Activated CD4-positive, alpha-beta T cell treated with anti-CD3 and anti-CD28 coated beads, Interleukin-2, amount 50 U/mL, for 1 hour (primary cell): ENCODE measurements around the gene SSC5D.
A peak's percentile ranks its signal among the peaks of the same experiment; 100 is the strongest.

ENCODE experiments used
- DNase-seq: peaks from one replicate; pipeline ENCODE4 v3.0.0-alpha.2; 2020

SSC5D gene

GRCh38 chr19:55455576-55456235 is 32.5 kb upstream of the SSC5D start:
- no peak for DNase-seq

- DNase-seq = no peak
Measured at GRCh38 chr19:55456347-55456746, 31.9 kb upstream of the SSC5D start.

- DNase-seq = no peak
Measured at GRCh38 chr19:55457683-55458457, 30.4 kb upstream of the SSC5D start.

- no peak for DNase-seq
Measured at GRCh38 chr19:55459551-55459949, 28.7 kb upstream of the SSC5D start.

- no peak for DNase-seq
Measured at GRCh38 chr19:55459950-55460657, 28.1 kb upstream of the SSC5D start.

- DNase-seq = peak; percentile 28
Measured at GRCh38 chr19:55460670-55461258, 27.5 kb upstream of the SSC5D start.

GRCh38 chr19:55461259-55461973 is 26.8 kb upstream of the SSC5D start, which contains the start of gene ISOC2:
Gene ISOC2, minus strand, starts transcription at chr19:55461642. Its CDS starts 5,156 bp downstream, at chr19:55456486.
- DNase-seq = peak; percentile 100

GRCh38 chr19:55461974-55462626 is 26.1 kb upstream of the SSC5D start:
- DNase-seq = no peak

- DNase-seq = no peak
Measured at GRCh38 chr19:55462722-55463121, 25.5 kb upstream of the SSC5D start.

- no peak for DNase-seq
Measured at GRCh38 chr19:55463583-55464031, 24.6 kb upstream of the SSC5D start.

- DNase-seq = no peak
Measured at GRCh38 chr19:55464039-55464661, 24.1 kb upstream of the SSC5D start.

- no peak for DNase-seq
Measured at GRCh38 chr19:55464662-55465054, 23.6 kb upstream of the SSC5D start, which contains the start of gene C19orf85. Gene C19orf85, minus strand, starts transcription at chr19:55464751. Its CDS starts 197 bp downstream, at chr19:55464554.

GRCh38 chr19:55465460-55466240 is 22.6 kb upstream of the SSC5D start:
- DNase-seq = no peak

GRCh38 chr19:55466241-55466614 is 22.0 kb upstream of the SSC5D start:
- DNase-seq = no peak

- DNase-seq = peak; percentile 62
Measured at GRCh38 chr19:55467236-55468053, 20.8 kb upstream of the SSC5D start.

- no peak for DNase-seq
Measured at GRCh38 chr19:55468054-55468393, 20.2 kb upstream of the SSC5D start.

- DNase-seq = no peak
Measured at GRCh38 chr19:55471266-55471665, 17.0 kb upstream of the SSC5D start.

GRCh38 chr19:55472463-55472862 is 15.8 kb upstream of the SSC5D start:
- DNase-seq = no peak

- no peak for DNase-seq
Measured at GRCh38 chr19:55473225-55474012, 14.8 kb upstream of the SSC5D start.
